ENCODE measurements around the gene INTS1.

- TF ChIP-seq POLR2A (IDR thresholded peaks at IDR 0.05; ENCODE audit: low read depth, low read length) = no peak
- no peak for TF ChIP-seq POLR2AphosphoS5 (IDR thresholded peaks at IDR 0.05; ENCODE audit: low read depth, low read length)
- no peak for TF ChIP-seq TAF1 (IDR thresholded peaks at IDR 0.05; ENCODE audit: borderline replicate concordance, low read depth, low read length)
Observed at GRCh38 chr7:1422512-1423263, 81.5 kb downstream of the INTS1 start.

Data from GM12892 (cell line).